GM21786 (cell line): ENCODE results near the gene CCL2.

ENCODE experiments used
- ATAC-seq: cut with Tn5 transposase; IDR thresholded peaks from one replicate; pipeline ENCODE4 v1.9.1; 2021; ENCODE audit not compliant: unreplicated experiment

CCL2 gene

GRCh38 chr17:34237458-34237857 is 17.6 kb upstream of the CCL2 start:
- no peak for ATAC-seq

GRCh38 chr17:34241062-34241461 is 14.0 kb upstream of the CCL2 start:
- no peak for ATAC-seq

GRCh38 chr17:34242587-34243363 is 12.3 kb upstream of the CCL2 start:
- no peak for ATAC-seq

- no peak for ATAC-seq
Measured at GRCh38 chr17:34243364-34244320, 11.4 kb upstream of the CCL2 start.

GRCh38 chr17:34245351-34245905 is 9.7 kb upstream of the CCL2 start:
- no peak for ATAC-seq

- no peak for ATAC-seq
Measured at GRCh38 chr17:34246446-34246845, 8.6 kb upstream of the CCL2 start.

- no peak for ATAC-seq
Measured at GRCh38 chr17:34246881-34247280, 8.2 kb upstream of the CCL2 start.

GRCh38 chr17:34248511-34249024 is 6.5 kb upstream of the CCL2 start:
- no peak for ATAC-seq

GRCh38 chr17:34249061-34249460 is 6.0 kb upstream of the CCL2 start:
- ATAC-seq, result no peak

- ATAC-seq, result no peak
Measured at GRCh38 chr17:34249478-34249877, 5.6 kb upstream of the CCL2 start.

- ATAC-seq, result no peak
Measured at GRCh38 chr17:34251186-34251585, 3.9 kb upstream of the CCL2 start.

GRCh38 chr17:34252095-34252443 is 3.0 kb upstream of the CCL2 start:
- no peak for ATAC-seq

GRCh38 chr17:34252444-34253138 is 2.5 kb upstream of the CCL2 start:
- ATAC-seq, result no peak

- no peak for ATAC-seq
Measured at GRCh38 chr17:34253139-34253525, 2.0 kb upstream of the CCL2 start.

GRCh38 chr17:34254146-34254545 is 939 bp upstream of the CCL2 start:
- ATAC-seq, result no peak

GRCh38 chr17:34255381-34255732 is 272 bp downstream of the CCL2 start:
- no peak for ATAC-seq

GRCh38 chr17:34255841-34256240 is 756 bp downstream of the CCL2 start:
- no peak for ATAC-seq

GRCh38 chr17:34257299-34257985 is 2.4 kb downstream of the CCL2 start:
- no peak for ATAC-seq

- ATAC-seq, result no peak
Measured at GRCh38 chr17:34257986-34258326, 2.9 kb downstream of the CCL2 start.

GRCh38 chr17:34259146-34259545 is 4.1 kb downstream of the CCL2 start:
- no peak for ATAC-seq

- no peak for ATAC-seq
Measured at GRCh38 chr17:34260861-34261260, 5.8 kb downstream of the CCL2 start.
